Stimulated activated CD8-positive, alpha-beta memory T cell treated with anti-CD3 and anti-CD28 coated beads, Interleukin-12 subunit alpha, Interleukin-12 subunit beta, amount 100 ng/mL, for 24 hours (primary cell): ENCODE data around the gene RAB44.
"Not testable (repeated sequence)": the region's sequence is repeated elsewhere in the genome, so short reads cannot be mapped to it uniquely, and the experiment has no call there.

Source experiments
- DNase-seq: peaks from one replicate; pipeline ENCODE4 v3.0.0-alpha.2; 2020; ENCODE audit errors: extremely low read depth

RAB44 gene, protein sequence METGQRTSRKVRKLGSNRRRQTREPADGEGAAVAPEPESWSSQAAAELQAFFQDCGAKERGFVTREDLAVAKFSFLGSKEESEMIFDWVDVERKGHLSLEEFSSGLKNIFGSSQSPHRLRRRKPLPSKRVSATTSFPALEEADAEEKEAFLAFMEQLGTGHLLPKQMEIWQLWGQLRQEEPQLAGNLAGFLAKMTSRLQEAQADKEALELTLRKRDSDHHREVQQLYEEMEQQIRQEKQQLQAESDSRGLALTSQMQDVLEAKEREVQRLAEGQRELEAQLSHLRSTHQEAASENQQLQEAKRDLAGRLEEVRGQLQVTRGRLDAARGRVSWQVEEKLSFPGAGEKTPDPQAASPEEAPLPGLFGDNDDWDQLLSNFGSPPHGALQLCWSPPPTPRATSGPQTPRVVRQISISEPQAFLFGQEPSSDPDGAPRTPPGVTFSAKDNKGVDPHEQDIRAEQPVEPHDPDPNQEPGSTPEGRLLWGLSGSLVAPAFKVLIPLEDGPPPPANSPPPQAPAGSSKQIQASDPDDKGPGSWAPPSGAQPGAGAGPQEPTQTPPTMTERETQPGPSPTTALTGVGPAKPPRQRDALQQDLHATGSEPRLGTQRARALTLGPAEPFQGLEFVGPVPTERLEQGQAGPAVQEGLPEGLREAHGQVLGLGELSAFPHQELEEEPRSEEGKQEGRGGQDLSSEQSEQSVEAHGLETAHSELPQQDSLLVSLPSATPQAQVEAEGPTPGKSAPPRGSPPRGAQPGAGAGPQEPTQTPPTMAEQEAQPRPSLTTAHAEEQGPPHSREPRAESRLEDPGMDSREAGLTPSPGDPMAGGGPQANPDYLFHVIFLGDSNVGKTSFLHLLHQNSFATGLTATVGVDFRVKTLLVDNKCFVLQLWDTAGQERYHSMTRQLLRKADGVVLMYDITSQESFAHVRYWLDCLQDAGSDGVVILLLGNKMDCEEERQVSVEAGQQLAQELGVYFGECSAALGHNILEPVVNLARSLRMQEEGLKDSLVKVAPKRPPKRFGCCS

DNA sequence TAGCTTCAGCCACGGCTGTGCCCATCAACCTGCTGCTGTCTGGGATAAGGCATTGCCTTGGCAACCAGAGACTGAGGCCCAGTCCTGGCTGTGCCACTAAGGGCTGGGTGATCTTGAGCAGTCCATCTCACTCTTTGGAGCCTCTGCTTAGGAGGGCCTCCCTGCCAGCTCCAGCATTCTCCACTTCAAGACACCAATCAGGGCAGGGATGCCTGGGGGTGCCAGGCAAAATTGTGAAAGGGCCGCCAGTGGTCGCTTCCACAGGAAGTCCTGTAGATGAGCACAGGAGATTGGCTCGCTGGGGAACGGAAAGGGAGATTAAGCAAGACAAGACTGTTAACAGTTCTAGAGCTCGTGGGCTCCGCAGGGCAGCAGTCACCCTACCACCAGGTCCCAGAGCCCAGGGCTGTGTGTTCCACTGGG lies at the start of gene RAB44:
RAB44 (plus strand) TSS at position 346 of the 423 bp plus-strand sequence. CDS start 6,410 bp downstream, outside the sequence.
- DNase-seq: no peak

DNA sequence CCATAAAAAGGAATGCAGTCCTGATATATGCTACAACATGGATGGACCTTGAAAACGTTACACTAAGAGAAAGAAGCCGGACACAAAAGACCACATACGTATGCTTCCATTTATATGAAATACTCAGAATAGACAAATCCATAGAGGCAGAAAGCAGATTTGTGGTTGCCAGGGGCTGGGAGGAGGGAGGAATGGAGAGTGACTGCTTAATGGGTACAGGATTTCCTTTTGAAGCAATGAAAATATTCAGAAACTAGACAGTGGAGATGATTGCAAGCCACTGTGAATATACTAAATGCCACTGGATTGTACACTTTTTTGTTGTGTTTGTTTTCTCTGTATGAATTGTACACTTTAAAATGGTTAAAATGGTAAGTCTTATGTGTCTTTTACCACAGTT lies 48.5 kb upstream of the RAB44 start:
- no peak for DNase-seq

DNA sequence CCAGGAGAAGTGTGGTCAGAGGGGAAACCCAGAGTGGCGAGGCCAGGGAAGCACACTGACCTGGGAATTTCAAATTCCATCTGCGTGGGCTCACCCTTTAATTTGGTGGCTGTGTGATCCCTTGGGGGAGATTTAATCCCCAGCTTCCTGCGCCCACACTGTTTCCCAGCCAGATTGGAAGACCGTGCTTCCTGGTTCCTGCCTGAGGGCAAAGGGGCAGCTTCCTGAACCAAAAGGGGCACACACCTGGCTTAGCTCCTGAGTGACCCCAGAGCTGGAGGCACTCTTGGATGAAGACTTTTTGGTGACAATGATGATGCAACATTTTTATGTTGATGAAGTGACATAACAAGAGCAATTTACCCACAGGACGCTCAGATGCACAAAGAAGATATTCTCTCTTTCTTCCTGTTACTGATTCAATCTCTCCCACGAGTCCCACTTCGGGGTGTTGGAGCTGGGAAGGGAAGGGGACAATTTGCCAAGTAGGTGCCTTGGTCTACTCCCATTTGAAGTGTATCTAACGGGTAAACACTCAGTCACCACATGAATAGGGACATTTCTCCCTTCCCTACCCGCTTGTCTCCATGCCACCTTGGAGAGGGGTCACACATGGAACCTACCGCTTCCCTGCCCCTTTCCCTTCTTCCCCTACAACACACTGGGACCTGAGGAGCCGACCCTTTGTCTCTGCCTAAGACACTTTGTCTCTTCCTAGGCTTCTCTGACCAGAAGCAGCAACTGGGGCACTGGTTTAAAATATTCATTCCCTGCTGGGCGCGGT lies 47.7 kb upstream of the RAB44 start:
- DNase-seq: no peak

DNA sequence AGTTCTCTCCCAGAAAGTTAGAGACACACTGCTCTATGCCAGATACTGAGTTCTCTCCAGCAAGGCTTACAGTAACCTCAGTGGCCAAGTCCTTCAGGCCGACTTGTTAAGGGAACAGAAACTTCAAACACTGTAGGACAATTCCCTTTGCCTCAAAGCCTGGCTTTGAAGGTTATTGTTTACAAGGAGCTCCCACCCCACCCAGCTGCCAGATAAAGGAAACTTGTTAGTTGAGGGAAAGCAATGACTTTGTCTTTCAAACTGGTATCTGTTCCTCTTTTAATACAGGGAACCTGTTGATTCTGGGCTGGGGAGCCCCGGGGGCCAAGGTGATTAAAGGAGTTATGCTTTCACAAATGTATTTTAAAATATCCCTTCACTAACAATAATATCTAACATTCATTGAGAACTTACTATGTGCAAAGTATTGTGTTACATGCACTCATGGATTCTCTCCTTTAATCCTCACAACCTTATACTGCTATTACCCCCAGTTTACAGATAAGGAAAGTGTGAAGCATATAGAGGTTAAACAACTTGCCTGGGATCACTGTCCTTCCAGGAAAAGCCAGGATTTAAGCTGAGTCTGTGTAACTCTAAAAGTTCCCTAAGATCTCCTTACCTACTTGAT lies 46.7 kb upstream of the RAB44 start:
- no peak for DNase-seq

DNA sequence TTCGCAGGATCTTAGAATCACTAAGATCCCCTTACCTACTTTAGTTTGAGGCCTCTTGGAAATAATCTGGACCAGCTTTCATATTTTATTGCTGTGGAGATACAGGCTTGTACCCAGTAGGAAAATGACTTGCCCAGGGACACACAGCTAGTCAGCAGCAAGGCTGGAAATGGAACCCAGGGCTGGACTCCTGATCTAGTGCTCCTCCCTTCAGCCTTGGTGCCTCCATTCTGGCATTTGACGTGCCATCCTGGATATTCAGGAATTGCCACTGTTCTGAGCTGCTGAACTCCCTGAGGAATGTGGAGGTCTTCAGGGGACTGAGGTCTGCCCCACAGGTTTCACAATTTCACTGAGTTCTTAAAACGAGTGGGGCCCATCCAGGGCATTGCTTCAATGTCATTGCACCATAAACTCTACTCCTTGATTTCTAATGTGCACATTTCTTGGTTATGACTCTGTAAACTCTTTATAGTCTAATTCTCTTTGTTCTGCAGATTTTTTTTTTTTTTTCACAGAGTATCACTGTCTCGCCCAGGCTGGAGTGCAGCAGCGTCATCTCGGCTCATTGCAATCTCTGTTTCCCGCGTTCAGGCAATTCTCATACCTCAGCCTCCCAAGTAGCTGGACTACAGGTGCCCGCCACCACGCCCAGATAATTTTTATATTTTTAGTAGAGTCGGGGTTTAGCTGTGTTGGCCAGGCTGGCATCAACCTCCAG lies 45.8 kb upstream of the RAB44 start:
- no peak for DNase-seq

DNA sequence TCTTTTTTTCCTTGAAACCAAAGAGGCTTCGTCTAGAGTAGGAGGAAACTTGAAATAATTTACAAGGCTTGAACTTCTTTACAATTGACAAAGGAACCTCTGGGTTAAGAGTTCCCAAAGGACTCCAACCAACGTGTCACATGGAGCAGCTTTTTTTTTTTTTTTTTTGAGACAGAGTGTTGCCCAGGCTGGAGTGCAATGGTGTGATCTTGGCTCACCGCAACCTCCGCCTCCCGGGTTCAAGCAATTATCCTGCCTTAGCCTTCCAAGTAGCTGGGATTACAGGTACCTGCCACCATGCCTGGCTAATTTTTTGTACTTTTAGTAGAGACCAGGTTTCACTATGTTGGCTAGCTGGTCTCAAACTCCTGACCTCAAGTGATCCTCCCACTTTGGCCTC lies 43.2 kb upstream of the RAB44 start:
- not testable (repeated sequence) for DNase-seq

DNA sequence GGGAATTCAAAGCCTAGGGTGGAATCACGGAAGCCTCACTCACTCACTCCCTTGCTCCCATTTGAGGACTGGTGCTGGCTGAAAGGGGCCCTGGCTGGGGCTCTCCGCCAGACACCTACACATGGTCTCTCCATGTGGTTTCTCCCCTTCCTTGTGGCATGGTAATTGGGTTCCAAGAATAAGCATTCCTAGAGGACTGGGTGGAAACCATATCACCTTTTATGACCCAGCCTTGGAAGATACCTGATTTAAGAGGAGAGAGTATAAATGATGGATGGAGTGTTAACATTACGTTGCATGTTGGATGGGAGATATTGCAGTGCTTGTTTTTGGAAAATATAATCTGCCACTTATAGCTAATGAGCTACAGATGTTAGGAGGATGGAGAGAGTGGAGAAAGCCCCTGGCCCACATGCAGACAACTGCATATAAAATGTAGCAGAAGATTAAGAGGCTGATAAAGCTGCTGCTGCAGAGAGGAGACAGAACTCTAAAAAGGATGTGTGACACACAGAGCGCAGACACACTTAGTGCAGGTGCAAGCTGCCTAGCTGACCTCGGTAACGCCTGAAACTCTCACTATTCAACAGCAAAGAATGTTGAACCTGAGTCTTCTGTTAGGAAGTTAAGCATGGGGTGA lies 42.4 kb upstream of the RAB44 start:
- DNase-seq: no peak

DNA sequence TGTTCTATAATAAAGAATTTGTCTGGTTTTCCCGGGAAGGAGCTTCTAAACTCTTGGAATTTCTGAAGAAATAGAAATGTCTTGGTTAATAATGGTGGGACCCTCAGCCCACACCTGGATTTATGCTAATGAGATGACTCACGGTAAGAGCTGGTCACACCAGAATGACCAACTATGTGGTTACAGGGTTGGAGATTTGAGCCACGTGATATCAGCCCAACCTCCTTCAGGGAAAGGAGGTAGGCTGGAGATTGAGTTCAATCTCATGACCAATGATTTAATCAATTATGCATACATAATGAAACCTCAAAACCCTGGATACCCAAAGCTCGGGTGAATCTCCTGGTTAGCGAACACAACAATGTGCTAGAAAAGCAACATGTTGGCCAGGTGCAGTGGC lies 41.2 kb upstream of the RAB44 start:
- no peak for DNase-seq

DNA sequence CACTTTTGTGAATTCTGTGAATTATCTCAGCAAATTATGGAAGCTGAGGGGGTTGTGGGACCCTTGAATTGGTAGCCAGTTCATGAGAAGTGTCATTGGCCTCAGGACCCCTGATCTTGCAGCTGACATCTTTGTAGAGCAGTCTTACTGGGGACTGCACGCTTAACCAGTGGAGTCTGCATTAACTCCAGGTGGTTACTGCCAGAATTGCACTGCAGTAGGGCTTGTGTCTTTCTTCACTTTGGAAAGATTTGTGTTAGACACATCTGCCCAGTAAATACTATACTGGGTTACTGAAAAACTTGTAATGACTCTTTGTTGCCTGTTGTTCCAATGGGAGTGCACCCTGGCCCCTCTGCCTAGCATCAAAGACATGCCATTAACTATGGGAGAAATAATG lies 40.4 kb upstream of the RAB44 start:
- DNase-seq: no peak

DNA sequence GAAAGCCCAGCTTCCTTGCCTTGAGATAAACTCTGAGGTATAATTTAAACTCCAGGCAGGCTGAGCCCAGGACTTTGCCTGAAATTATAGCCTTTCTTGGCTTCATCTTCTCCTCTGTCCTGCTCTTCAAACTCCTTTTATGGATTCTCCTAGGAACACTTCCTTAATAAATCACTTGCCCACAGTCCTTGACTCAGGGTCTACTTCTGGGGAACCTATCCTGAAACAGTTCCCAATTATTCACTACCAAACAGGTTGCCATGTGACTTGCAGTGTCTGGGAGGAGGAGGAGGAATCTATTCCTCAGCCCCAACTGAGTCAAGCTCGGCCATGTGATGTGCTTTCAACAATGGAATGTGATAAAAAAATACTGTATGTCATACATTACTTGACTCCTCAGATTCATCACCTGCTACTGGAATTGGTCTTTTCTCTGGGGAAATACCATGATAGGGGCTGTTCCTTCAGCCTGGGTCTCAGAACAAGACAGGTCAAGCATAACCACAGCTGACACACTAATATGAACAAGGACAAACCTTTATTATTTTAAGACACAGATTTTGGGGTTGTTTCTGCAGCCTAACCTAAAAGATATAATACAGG lies 39.6 kb upstream of the RAB44 start:
- no peak for DNase-seq

DNA sequence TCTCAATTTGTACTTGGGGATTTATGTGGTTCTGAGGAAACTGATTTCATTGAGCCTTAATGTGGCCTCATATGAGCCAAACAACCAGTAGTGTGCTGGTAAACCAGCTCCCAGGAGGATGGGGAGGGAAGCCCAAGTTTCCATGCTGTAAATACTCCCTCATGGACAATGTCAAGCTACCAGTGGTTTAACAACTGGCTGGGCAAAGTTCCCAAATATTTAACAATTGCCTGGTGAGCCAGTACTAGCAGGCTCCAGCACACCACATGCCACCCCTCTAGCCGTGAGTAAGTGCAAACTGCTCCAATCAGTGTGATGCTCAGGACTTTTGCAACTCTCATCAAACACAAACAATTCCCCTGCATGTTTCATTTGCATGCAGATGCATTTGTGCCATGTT lies 38.4 kb upstream of the RAB44 start:
- DNase-seq: no peak

DNA sequence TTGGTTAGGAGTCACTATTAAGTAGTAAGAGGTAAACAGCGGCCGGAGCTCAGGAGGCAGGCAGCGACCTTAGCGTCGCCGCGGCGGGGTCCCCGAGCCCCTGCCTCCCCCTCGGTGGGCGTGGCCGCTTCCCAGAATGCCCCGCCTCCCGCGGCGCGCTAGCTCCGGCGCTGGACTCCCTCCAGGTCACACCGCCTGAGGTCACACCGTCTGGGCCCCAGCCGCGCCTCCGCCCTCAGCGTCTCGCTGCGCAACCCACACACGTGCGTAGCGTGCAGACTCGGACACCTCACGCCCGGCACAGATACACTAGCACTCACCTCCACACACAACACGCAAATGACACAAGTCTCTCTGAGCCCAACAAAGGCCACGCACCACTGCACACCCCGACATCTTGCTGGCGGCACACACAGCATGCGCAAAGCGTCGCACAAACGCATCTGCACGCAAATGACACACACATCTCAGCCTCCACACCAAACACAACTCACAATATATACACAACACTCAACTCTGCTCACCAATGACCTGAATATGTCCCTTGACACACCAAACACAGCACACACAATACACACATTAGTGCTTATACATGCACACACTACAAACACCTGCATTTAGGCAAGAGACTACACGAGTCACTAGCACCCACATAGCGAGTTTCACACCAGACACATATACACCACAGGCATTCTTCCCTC lies 36.7 kb upstream of the RAB44 start:
- no peak for DNase-seq

DNA sequence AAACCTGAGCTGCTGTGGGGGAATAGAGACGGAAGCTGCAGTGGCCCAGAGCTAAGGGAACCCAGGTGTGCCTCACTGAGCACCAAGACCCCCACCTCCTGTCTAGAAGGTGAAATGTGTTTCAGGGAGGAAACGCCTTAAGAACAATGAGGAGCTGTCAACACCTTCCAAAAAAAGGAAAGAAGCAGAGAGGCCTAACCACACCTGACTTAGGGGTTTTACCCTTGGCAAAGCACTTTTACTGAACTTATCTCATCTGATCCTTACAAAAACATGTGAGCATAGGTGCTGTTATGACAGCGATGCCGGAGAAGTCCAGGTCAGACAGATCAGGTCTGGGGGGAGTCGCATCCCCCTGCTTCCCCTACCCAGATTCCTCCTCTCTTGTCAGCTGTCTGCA lies 35.2 kb upstream of the RAB44 start:
- DNase-seq: no peak

DNA sequence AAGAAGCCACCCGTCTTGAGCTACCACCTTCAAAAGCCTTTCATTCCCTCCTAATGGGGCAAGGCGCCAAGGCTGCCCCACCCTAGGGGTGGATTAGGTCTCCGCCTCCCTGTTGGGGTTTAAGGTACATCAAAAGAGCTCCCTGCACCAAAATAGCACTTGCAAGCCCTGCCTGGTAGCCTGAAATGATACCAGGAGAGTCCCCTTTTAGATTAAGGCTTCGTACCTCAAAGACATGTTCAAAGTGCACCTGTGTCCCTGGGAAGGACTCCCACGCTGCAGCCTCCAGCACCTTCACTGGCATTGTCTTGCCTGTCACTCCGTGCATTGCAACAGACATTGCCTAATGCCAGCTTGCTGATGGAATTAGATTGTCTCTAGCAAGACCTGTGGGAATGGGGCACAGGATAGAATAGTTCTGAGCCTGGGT lies 34.8 kb upstream of the RAB44 start:
- DNase-seq: no peak

DNA sequence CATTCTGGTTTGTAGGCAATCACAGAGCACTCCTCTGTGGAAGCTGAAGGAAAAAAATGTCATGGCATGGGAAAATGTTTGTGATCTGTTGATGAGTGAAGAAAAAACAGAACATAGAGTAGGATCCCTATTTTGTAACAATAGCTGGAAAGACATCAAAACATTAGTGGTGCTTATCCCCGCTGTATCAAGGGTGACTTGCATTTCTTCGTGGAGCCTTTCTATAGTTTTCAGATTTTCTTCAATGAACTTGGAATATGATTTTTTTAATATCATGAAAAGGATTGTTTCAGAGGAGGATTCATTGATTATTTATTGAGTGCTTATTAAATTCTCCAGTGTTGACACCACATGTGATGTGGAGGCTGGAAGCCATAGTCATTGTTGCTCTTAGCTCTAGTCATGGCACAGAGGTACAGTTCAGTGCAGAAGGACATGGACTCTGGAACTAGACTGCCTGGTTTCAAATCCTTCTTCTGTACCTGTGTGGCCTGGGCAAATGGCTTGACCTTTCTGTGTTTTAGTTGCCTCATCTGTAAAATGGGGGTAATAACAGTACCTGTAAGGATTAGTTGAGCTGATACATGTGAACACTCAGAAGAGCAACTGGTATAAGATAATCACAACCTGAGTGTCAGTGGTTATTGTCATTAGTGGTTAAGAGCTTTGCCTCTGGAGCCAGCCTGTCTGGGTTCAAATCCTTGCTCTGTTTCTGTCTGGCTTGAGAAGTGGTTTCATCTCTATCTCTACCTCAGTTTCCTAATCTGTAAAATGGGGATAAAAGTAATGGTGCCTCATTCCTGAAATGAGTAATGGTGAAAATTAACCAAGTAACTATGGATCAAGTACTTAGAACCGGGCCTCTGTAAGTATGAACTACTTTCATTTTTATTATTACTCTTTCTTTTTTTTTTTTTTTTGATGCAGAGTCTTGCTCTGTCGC lies 33.9 kb upstream of the RAB44 start:
- no peak for DNase-seq

DNA sequence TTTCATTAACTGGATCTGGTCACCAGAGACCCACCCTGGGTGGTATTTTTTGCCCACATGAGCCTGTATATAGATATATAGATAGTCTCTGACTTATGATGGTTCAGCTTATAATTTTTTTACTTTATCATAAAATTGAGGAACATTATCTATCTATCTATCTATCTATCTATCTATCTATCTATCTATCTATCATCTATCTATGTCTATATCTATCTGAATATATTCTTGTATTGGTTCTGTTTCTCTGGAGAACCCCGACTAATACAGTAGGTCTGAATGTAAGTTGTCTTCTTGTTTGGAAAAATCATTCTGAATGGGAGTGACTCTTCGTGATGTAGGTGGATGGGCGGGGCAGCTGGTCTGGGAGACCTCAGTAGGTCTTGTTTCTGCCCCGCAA lies 32.4 kb upstream of the RAB44 start:
- no peak for DNase-seq

DNA sequence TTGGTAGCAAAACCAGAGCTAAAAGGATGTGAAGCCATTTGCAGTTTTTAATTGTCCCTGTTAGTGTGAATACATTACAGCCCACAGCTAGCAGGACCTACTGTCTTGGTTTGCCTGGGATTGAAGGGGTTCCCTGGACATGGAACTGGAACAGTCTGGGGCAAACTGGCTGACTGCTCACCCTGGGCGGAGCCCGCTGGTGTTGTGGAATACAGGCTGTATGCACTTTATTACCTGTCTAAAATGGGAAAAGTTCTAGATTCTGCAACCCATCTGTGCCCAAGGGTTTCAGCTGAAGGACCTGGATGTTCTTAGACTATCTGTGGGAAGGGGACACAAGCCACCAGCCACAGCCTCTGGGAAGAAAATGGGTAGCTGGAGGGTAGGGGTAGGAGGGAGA lies 31.3 kb upstream of the RAB44 start:
- DNase-seq: no peak
